ENCODE data around the gene WASF3. TPM values are rescaled to one million over a fixed set of nuclear protein-coding genes. Genes with fewer than 3 reads are reported as not detected.

Gene WASF3
- total RNA-seq, 1 experiment from 2014 or later, result 7.7 TPM

- in situ Hi-C loops (cut with HindIII; ENCODE audit: low sequenced_read_pairs), result no loop called here
Observed at GRCh38 chr13:26541041-26541440, 16.4 kb upstream of the WASF3 start.

GRCh38 chr13:26541678-26542568, 15.6 kb upstream of the WASF3 start:
- in situ Hi-C loops (cut with HindIII; ENCODE audit: low sequenced_read_pairs), result no loop called here

More at GRCh38 chr13:26541041-26541440, 16.4 kb upstream of the WASF3 start:
- peak; percentile 82 for DNase-seq (ENCODE audit: low spot score)

GRCh38 chr13:26544707-26545106, 12.8 kb upstream of the WASF3 start:
- DNase-seq (ENCODE audit: low spot score), result no peak
- in situ Hi-C loops (cut with HindIII; ENCODE audit: low sequenced_read_pairs), result no loop called here

More at GRCh38 chr13:26541678-26542568, 15.6 kb upstream of the WASF3 start:
- DNase-seq (ENCODE audit: low spot score), result peak; percentile 83

- in situ Hi-C loops (cut with HindIII; ENCODE audit: low sequenced_read_pairs), result no loop called here
- no peak for DNase-seq (ENCODE audit: low spot score)
Observed at GRCh38 chr13:26548205-26548765, 9.2 kb upstream of the WASF3 start.

GRCh38 chr13:26549713-26550112, 7.8 kb upstream of the WASF3 start:
- in situ Hi-C loops (cut with HindIII; ENCODE audit: low sequenced_read_pairs), result no loop called here

GRCh38 chr13:26551255-26551860, 6.1 kb upstream of the WASF3 start:
- DNase-seq (ENCODE audit: low spot score), result no peak
- in situ Hi-C loops (cut with HindIII; ENCODE audit: low sequenced_read_pairs), result no loop called here

More at GRCh38 chr13:26549713-26550112, 7.8 kb upstream of the WASF3 start:
- peak; percentile 74 for DNase-seq (ENCODE audit: low spot score)

- no peak for DNase-seq (ENCODE audit: low spot score)
- in situ Hi-C loops (cut with HindIII; ENCODE audit: low sequenced_read_pairs), result no loop called here
Observed at GRCh38 chr13:26555413-26555812, 2.1 kb upstream of the WASF3 start.

- DNase-seq (ENCODE audit: low spot score), result no peak
- in situ Hi-C loops (cut with HindIII; ENCODE audit: low sequenced_read_pairs), result no loop called here
Observed at GRCh38 chr13:26557051-26557392, 461 bp upstream of the WASF3 start.

- no peak for DNase-seq (ENCODE audit: low spot score)
- in situ Hi-C loops (cut with HindIII; ENCODE audit: low sequenced_read_pairs), result no loop called here
Observed at GRCh38 chr13:26558074-26558805, 757 bp downstream of the WASF3 start.

GRCh38 chr13:26558987-26559386, 1.5 kb downstream of the WASF3 start:
- no peak for DNase-seq (ENCODE audit: low spot score)
- in situ Hi-C loops (cut with HindIII; ENCODE audit: low sequenced_read_pairs), result no loop called here

GRCh38 chr13:26560456-26560855, 3.0 kb downstream of the WASF3 start:
- no peak for DNase-seq (ENCODE audit: low spot score)
- in situ Hi-C loops (cut with HindIII; ENCODE audit: low sequenced_read_pairs), result no loop called here

- DNase-seq (ENCODE audit: low spot score), result no peak
- in situ Hi-C loops (cut with HindIII; ENCODE audit: low sequenced_read_pairs), result no loop called here
Observed at GRCh38 chr13:26561067-26561466, 3.6 kb downstream of the WASF3 start.

GRCh38 chr13:26561651-26562511, 4.4 kb downstream of the WASF3 start:
- in situ Hi-C loops (cut with HindIII; ENCODE audit: low sequenced_read_pairs), result no loop called here
- no peak for DNase-seq (ENCODE audit: low spot score)

- in situ Hi-C loops (cut with HindIII; ENCODE audit: low sequenced_read_pairs), result no loop called here
- DNase-seq (ENCODE audit: low spot score), result no peak
Observed at GRCh38 chr13:26562512-26562890, 5.0 kb downstream of the WASF3 start.

- no peak for DNase-seq (ENCODE audit: low spot score)
- in situ Hi-C loops (cut with HindIII; ENCODE audit: low sequenced_read_pairs), result no loop called here
Observed at GRCh38 chr13:26563713-26564112, 6.2 kb downstream of the WASF3 start.

GRCh38 chr13:26568132-26568815, 10.8 kb downstream of the WASF3 start:
- no peak for DNase-seq (ENCODE audit: low spot score)
- in situ Hi-C loops (cut with HindIII; ENCODE audit: low sequenced_read_pairs), result no loop called here

- no peak for DNase-seq (ENCODE audit: low spot score)
- in situ Hi-C loops (cut with HindIII; ENCODE audit: low sequenced_read_pairs), result no loop called here
Observed at GRCh38 chr13:26571518-26571917, 14.0 kb downstream of the WASF3 start.

GRCh38 chr13:26575244-26575643, 17.8 kb downstream of the WASF3 start:
- no peak for DNase-seq (ENCODE audit: low spot score)
- in situ Hi-C loops (cut with HindIII; ENCODE audit: low sequenced_read_pairs), result no loop called here
